ENCODE results near the gene AFF4.

The AFF4 gene

DNA sequence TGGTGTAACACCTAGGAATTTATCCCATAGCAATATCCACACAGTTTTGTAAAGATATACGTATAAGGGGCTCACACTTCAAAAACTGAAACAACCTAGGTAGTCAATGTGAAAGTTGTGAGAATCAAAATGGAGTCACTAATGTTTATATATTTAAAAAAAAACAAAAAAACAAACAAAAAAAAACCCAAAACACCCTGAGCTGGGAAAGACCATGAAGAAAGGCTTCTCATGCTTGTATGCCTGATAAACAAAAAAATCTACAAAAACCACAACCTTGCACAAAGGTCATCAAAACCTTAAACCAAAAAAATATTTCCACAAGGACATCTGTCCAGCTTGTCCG, 35.4 kb downstream of the AFF4 start:
- TF ChIP-seq, protein P1, sequence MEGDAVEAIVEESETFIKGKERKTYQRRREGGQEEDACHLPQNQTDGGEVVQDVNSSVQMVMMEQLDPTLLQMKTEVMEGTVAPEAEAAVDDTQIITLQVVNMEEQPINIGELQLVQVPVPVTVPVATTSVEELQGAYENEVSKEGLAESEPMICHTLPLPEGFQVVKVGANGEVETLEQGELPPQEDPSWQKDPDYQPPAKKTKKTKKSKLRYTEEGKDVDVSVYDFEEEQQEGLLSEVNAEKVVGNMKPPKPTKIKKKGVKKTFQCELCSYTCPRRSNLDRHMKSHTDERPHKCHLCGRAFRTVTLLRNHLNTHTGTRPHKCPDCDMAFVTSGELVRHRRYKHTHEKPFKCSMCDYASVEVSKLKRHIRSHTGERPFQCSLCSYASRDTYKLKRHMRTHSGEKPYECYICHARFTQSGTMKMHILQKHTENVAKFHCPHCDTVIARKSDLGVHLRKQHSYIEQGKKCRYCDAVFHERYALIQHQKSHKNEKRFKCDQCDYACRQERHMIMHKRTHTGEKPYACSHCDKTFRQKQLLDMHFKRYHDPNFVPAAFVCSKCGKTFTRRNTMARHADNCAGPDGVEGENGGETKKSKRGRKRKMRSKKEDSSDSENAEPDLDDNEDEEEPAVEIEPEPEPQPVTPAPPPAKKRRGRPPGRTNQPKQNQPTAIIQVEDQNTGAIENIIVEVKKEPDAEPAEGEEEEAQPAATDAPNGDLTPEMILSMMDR (IDR thresholded peaks at IDR 0.05; ENCODE audit: low read depth, low read length): no peak
- H3K4me3 ChIP-seq (replicated peaks in 1 of 2; ENCODE audit: low read depth in 2 of 2, low read length in 2 of 2): no peak overlapping the region
- no peak for DNase-seq (ENCODE audit: low read depth in 2 of 2)

DNA sequence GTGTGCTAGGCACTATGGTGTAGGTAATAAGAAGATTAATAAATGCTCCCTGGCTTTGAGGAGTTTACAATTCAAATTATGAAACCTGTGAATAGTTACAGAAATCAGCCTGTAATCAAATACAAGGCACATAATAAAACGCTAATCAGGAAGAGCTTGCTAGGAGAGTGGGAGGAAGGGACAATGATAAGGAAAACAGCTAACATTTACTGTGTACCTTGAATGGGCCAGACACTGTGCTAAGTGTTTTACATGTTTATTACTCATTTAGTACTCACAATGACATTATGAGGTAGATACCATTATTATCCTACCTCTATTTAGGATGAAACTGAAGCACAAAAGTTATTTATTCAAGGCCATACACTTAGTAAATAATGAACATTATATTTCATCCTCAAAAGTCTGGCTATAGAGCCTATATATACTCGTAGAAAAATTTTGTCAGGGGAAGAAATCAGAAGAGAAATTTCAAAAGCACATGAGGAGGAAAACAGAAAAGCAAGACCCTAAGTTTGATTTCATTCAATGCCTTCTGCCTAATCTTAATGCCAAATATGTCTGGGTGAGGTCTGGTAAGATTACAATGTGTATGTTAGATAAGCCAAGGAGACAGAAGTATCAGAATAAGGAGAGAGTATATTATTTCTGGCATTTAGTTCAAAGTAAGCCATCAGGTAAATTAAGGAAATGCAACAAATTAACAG, 35.9 kb downstream of the AFF4 start:
- TF ChIP-seq, protein P1 (IDR thresholded peaks at IDR 0.05; ENCODE audit: low read depth, low read length): no peak
- DNase-seq (ENCODE audit: low read depth in 2 of 2): no peak

DNA sequence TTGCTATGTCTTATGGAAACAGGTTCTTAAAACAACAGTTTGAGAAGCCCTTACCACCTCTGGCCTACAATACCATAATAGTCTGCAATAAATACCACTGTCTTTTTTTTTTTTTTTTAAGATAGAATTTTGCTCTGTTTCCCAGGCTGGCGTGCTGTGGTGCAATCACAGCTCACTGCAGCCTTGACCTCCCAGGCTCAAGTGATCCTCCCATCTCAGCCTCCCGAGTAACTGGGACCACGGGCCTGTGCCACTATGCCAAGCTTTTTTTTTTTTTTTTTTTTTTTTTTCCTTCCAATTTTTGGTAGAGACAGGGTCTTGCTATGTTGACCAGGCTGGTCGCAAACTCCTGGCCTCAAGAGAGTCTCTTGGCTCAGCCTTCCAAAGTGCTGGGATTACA, 37.0 kb downstream of the AFF4 start:
- TF ChIP-seq, protein P1 (IDR thresholded peaks at IDR 0.05; ENCODE audit: low read depth, low read length): no peak
- no peak overlapping the region for H3K4me3 ChIP-seq (replicated peaks in 1 of 2; ENCODE audit: low read depth in 2 of 2, low read length in 2 of 2)
- no peak for DNase-seq (ENCODE audit: low read depth in 2 of 2)

More for the DNA sequence above, 35.9 kb downstream of the AFF4 start:
- no peak overlapping the region for H3K4me3 ChIP-seq (replicated peaks in 1 of 2; ENCODE audit: low read depth in 2 of 2, low read length in 2 of 2)

DNA sequence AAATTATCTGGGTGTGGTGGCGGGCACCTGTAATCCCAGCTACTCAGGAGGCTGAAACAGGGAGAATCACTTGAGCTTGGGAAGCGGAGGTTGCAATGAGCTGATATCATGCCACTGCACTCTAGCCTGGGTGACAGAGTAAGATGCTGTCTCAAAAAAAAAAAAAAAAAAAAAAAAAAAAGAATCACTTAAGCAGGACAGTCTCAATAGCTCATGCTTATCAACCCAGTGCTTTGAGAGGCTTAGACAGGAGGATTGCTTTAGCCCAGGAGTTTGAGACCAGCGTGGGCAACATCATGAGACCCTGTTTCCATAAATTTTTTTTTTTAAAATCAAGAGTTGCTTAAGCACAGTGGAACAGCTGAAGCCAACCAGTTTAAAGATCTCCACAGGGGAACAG, 47.3 kb downstream of the AFF4 start:
- DNase-seq (ENCODE audit: low read depth in 2 of 2): no peak
- TF ChIP-seq, protein P1 (IDR thresholded peaks at IDR 0.05; ENCODE audit: low read depth, low read length): no peak
- no peak overlapping the region for H3K4me3 ChIP-seq (replicated peaks in 1 of 2; ENCODE audit: low read depth in 2 of 2, low read length in 2 of 2)

DNA sequence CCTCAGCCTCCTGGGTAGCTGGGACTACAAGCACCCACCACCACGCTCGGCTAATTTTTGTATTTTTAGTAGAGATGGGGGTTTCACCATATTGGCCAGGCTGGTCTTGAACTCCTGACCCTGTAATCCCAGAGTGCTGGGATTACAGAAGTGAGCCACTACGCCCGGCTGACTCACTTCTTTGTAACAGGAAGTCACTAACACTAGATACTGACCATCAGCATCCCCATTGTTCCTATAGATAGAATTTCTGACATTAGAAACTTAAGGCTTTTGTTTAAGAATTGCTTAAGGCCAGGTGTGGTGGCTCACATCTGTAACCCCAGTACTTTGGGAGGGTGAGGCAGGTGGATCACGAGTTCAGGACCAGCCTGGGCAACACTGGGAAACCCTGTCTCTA, 47.8 kb downstream of the AFF4 start:
- peak in 1 of 2 donors; percentile 61 for DNase-seq (ENCODE audit: low read depth in 2 of 2)
- no peak overlapping the region for H3K4me3 ChIP-seq (replicated peaks in 1 of 2; ENCODE audit: low read depth in 2 of 2, low read length in 2 of 2)
- TF ChIP-seq, protein P1 (IDR thresholded peaks at IDR 0.05; ENCODE audit: low read depth, low read length): no peak

DNA sequence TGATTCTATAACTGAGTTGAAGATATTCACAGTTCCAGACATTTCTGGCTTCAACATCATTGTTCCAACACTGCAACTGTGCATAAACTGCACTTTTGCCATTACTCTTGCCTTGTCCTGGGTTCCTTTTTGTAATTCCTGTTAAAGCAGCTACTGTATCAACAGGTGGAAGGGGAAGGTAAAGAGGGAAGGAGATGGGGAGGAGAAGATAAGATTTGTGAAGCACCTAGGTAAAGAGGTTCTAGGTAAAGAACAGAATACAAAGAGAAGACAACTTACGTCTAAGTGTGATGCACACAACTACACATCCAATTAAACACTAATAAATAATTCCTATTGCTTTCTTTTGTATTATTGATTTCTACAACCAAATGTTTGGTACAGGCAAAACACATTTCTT, 53.7 kb downstream of the AFF4 start:
- H3K4me3 ChIP-seq (replicated peaks in 1 of 2; ENCODE audit: low read depth in 2 of 2, low read length in 2 of 2): no peak overlapping the region
- TF ChIP-seq, protein P1 (IDR thresholded peaks at IDR 0.05; ENCODE audit: low read depth, low read length): no peak
- no peak for DNase-seq (ENCODE audit: low read depth in 2 of 2)

DNA sequence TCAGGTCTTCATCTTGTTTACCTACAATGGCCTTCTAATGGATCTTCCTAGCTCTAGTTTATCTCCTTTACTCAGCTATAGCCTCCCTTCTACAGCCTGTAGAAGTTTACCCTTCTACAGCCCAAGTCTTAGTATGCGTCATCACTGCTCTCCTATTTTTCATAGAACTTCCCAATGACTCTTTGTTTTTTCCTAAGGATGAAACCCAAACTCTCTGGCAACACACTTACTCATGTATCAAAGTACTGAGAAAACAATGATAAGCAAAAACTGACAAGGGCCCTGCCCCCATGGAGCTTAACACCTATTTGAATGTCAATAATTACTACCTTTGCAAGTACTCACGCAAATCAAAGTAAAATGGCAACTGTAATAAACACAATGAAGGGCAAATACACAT, 56.3 kb downstream of the AFF4 start:
- DNase-seq (ENCODE audit: low read depth in 2 of 2): no peak
- H3K4me3 ChIP-seq (replicated peaks in 1 of 2; ENCODE audit: low read depth in 2 of 2, low read length in 2 of 2): no peak overlapping the region
- TF ChIP-seq, protein P1 (IDR thresholded peaks at IDR 0.05; ENCODE audit: low read depth, low read length): no peak
